Activated T-helper 2 cell treated with anti-CD3 and anti-CD28 coated beads, Interferon-gamma antibody, Interleukin-2, Interleukin-4, amounts not matched to agents 10 μg/mL and 5 μg/mL and 100 μg/mL, durations not matched to agents 14 hours and 24 hours and 36 hours (primary cell): ENCODE data around the gene DGKH. TPM values are rescaled to one million over a fixed set of nuclear protein-coding genes. Genes with fewer than 3 reads are reported as not detected.

ENCODE experiments used
- DNase-seq: peaks from one replicate; pipeline ENCODE4 v3.0.0; 2021; ENCODE audit warnings: low spot score
- H3K27ac Mint-ChIP-seq: one replicate; pipeline ENCODE4 v1.8.0; 2021; ENCODE audit warnings: mixed read lengths
- H3K27me3 Mint-ChIP-seq: one replicate; pipeline ENCODE4 v1.8.0; 2021; ENCODE audit warnings: low read depth, mixed read lengths
- H3K36me3 Mint-ChIP-seq: one replicate; pipeline ENCODE4 v1.8.0; 2021; ENCODE audit warnings: low read depth, mixed read lengths
- H3K4me1 Mint-ChIP-seq: one replicate; pipeline ENCODE4 v1.8.0; 2021; ENCODE audit warnings: low read depth, mixed read lengths
- H3K4me3 Mint-ChIP-seq: one replicate; pipeline ENCODE4 v1.8.0; 2021; ENCODE audit warnings: low read depth, mild to moderate bottlenecking, moderate library complexity, mixed read lengths
- H3K9me3 Mint-ChIP-seq: one replicate; pipeline ENCODE4 v1.8.0; 2021; ENCODE audit warnings: mixed read lengths
- intact Hi-C: fragments of 100-400 bp; cut with micrococcal nuclease; formaldehyde crosslinking; loops from one replicate; pipeline ENCODE4 v1.15.1; 2023
- total RNA-seq: library from RNA; stranded (reverse); gene quantifications from 2 replicates; pipeline ENCODE4 v1.2.3, GENCODE V29; 2022

DGKH gene
- total RNA-seq, 1 donor from 2014 or later, result 13.7 TPM

- intact Hi-C loops, result loop anchor here (1.0 to 10.0 kb wide), 7 partner anchors 7 to 733 kb away; partner anchors contain the start of genes AKAP11, NAA16, RGCC and VWA8
- peak; percentile 20 for DNase-seq
- Mint-ChIP-seq H3K4me3 (peak overlapping the region; percentile 85), H3K27me3 (peaks cover 3% of the 10 kb centered on the region), H3K36me3 (peaks cover 18% of the 10 kb centered on the region), H3K27ac (peak overlapping the region; percentile 36), H3K4me1 (peaks cover 24% of the 10 kb centered on the region), H3K9me3 (no peaks in the 10 kb centered on the region)
Measured at GRCh38 chr13:42047561-42048341, 697 bp upstream of the DGKH start.

- Mint-ChIP-seq H3K4me3 (peak overlapping the region; percentile 87), H3K4me1 (peaks cover 27% of the 10 kb centered on the region), H3K27me3 (peaks cover 3% of the 10 kb centered on the region), H3K9me3 (no peaks in the 10 kb centered on the region), H3K36me3 (peaks cover 18% of the 10 kb centered on the region), H3K27ac (peak overlapping the region; percentile 75)
- DNase-seq, result peak; percentile 59
- intact Hi-C loops, result loop anchor here (1.0 to 10.0 kb wide), 7 partner anchors 9 to 734 kb away; partner anchors contain the start of genes AKAP11, NAA16, RGCC and VWA8
Measured at GRCh38 chr13:42048684-42049453, 421 bp downstream of the DGKH start.

- intact Hi-C loops, result loop anchor here (2.0 to 10.0 kb wide), 6 partner anchors 89 to 735 kb away; partner anchors contain the start of genes AKAP11, NAA16, RGCC and VWA8
- H3K27ac Mint-ChIP-seq, result peak overlapping the region; percentile 28
- H3K9me3 Mint-ChIP-seq, result no peaks in the 10 kb centered on the region
- peaks cover 18% of the 10 kb centered on the region for H3K36me3 Mint-ChIP-seq
- H3K4me1 Mint-ChIP-seq, result peaks cover 29% of the 10 kb centered on the region
- DNase-seq, result no peak
- peaks cover 3% of the 10 kb centered on the region for H3K27me3 Mint-ChIP-seq
- peak overlapping the region; percentile 87 for H3K4me3 Mint-ChIP-seq
Measured at GRCh38 chr13:42049454-42049813, 986 bp downstream of the DGKH start.

DNA sequence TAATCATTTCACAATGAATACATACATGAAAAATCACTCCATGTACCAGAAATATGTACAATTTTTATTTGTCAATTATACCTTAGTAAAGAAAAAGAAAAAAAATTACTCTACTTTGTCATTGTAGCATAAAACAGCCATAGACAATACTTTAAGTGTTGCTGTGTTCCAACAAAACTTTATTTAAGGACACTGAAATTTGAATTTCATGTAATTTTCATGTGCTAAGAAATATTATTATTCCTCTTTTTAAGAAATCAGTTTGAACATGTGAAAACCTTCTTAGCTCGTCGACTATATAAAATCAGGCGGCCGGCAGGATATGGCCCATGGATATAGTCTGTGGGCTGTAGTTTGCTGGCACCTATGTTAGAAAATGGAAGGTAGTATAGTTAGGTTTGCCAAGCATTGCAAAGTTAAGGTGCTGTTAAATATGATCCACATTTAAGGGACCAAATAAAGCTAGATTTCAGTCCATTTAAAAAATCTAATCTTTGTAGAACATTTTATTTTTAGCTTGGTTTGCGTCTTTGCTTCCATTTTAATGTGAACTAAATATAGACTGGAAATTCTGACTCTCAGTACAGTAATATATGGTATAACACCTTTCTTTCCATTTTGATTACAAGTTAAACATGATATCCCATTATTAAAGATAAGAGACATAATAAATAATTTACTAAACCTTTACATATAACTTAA, 6.5 kb downstream of the DGKH start:
- peaks cover 5% of the 10 kb centered on the region for H3K9me3 Mint-ChIP-seq
- intact Hi-C loops, result loop anchor here (5.0 kb wide), 1 partner anchor 47 kb away; no protein-coding TSS in a partner anchor
- H3K4me1 Mint-ChIP-seq, result peaks cover 31% of the 10 kb centered on the region
- no peaks in the 10 kb centered on the region for H3K27me3 Mint-ChIP-seq
- no peak overlapping the region for H3K4me3 Mint-ChIP-seq
- no peak for DNase-seq
- no peak overlapping the region for H3K27ac Mint-ChIP-seq
- H3K36me3 Mint-ChIP-seq, result peaks cover 35% of the 10 kb centered on the region

GRCh38 chr13:42055500-42056085, 7.1 kb downstream of the DGKH start:
- peak overlapping the region; percentile 7 for H3K27ac Mint-ChIP-seq
- no peaks in the 10 kb centered on the region for H3K27me3 Mint-ChIP-seq
- intact Hi-C loops, result loop anchor here (5.0 kb wide), 1 partner anchor 47 kb away; no protein-coding TSS in a partner anchor
- H3K4me3 Mint-ChIP-seq, result no peak overlapping the region
- no peak for DNase-seq
- H3K36me3 Mint-ChIP-seq, result peaks cover 41% of the 10 kb centered on the region
- H3K9me3 Mint-ChIP-seq, result peaks cover 5% of the 10 kb centered on the region
- H3K4me1 Mint-ChIP-seq, result peaks cover 27% of the 10 kb centered on the region

DNA sequence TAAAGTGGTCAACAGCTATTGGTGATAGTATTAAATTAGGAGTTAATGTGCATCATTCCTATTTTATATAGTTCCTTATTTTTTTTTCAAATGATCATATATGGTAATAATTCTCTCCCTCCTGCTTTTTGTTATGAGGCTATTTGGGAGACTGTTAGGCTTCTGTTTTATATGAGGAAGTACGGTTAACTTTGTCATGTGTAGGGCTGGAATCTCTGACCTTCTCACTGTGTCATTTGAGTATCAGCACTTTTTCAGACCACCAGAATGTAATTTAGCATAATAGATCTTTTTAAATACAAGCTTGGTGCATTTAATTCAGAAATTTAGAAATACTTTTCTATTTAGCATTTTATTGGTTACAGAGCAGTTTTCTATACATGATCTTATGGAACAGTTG, 7.7 kb downstream of the DGKH start:
- Mint-ChIP-seq H3K36me3 (peaks cover 43% of the 10 kb centered on the region), H3K9me3 (peaks cover 5% of the 10 kb centered on the region), H3K4me1 (peaks cover 25% of the 10 kb centered on the region), H3K27ac (no peak overlapping the region), H3K27me3 (no peaks in the 10 kb centered on the region), H3K4me3 (no peak overlapping the region)
- no peak for DNase-seq
- intact Hi-C loops, result loop anchor here (5.0 kb wide), 1 partner anchor 46 kb away; no protein-coding TSS in a partner anchor

GRCh38 chr13:42056583-42056982, 8.1 kb downstream of the DGKH start:
- Mint-ChIP-seq H3K4me3 (no peak overlapping the region), H3K36me3 (peaks cover 43% of the 10 kb centered on the region), H3K9me3 (peaks cover 5% of the 10 kb centered on the region), H3K27me3 (no peaks in the 10 kb centered on the region), H3K4me1 (peaks cover 23% of the 10 kb centered on the region), H3K27ac (no peak overlapping the region)
- intact Hi-C loops, result loop anchor here (5.0 kb wide), 1 partner anchor 46 kb away; no protein-coding TSS in a partner anchor
- no peak for DNase-seq

GRCh38 chr13:42057918-42058530, 9.6 kb downstream of the DGKH start:
- peaks cover 35% of the 10 kb centered on the region for H3K36me3 Mint-ChIP-seq
- intact Hi-C loops, result loop anchor here (5.0 kb wide), 1 partner anchor 44 kb away; no protein-coding TSS in a partner anchor
- H3K4me1 Mint-ChIP-seq, result peaks cover 15% of the 10 kb centered on the region
- no peak overlapping the region for H3K27ac Mint-ChIP-seq
- H3K4me3 Mint-ChIP-seq, result no peak overlapping the region
- peaks cover 5% of the 10 kb centered on the region for H3K9me3 Mint-ChIP-seq
- no peaks in the 10 kb centered on the region for H3K27me3 Mint-ChIP-seq
- no peak for DNase-seq

GRCh38 chr13:42061943-42062342, 13.5 kb downstream of the DGKH start:
- H3K9me3 Mint-ChIP-seq, result peaks cover 5% of the 10 kb centered on the region
- intact Hi-C loops, result no loop called here
- H3K27me3 Mint-ChIP-seq, result no peaks in the 10 kb centered on the region
- H3K36me3 Mint-ChIP-seq, result peaks cover 46% of the 10 kb centered on the region
- no peak for DNase-seq
- H3K27ac Mint-ChIP-seq, result no peak overlapping the region
- peaks cover 1% of the 10 kb centered on the region for H3K4me1 Mint-ChIP-seq
- H3K4me3 Mint-ChIP-seq, result no peak overlapping the region

- Mint-ChIP-seq H3K36me3 (peaks cover 39% of the 10 kb centered on the region), H3K27me3 (no peaks in the 10 kb centered on the region), H3K27ac (no peak overlapping the region), H3K9me3 (peaks cover 5% of the 10 kb centered on the region), H3K4me3 (no peak overlapping the region), H3K4me1 (no peaks in the 10 kb centered on the region)
- no peak for DNase-seq
- intact Hi-C loops, result no loop called here
Measured at GRCh38 chr13:42063105-42063504, 14.7 kb downstream of the DGKH start.

DNA sequence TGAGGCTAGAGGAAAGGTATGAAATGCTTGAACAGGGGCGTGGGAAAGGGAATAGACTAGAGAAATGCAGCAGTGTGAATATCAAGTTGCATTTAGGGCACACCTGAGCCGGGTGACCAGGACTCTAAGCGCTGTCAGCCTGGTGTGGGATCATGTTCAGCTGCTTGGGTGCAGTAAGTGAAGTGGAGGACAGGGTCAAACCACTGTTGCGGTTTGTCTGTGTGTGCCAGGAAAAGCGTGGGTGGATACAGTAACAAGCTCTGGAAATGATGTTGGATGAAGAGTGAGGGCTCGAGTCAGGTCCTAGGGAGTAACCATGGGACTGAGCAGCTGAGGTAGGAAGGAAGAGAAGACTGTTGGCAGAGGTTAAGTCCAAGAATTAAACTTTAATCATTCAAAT, 15.8 kb downstream of the DGKH start:
- Mint-ChIP-seq H3K4me3 (no peak overlapping the region), H3K27ac (no peak overlapping the region), H3K4me1 (no peaks in the 10 kb centered on the region), H3K27me3 (no peaks in the 10 kb centered on the region), H3K36me3 (peaks cover 30% of the 10 kb centered on the region), H3K9me3 (no peaks in the 10 kb centered on the region)
- intact Hi-C loops, result no loop called here
- no peak for DNase-seq

DNA sequence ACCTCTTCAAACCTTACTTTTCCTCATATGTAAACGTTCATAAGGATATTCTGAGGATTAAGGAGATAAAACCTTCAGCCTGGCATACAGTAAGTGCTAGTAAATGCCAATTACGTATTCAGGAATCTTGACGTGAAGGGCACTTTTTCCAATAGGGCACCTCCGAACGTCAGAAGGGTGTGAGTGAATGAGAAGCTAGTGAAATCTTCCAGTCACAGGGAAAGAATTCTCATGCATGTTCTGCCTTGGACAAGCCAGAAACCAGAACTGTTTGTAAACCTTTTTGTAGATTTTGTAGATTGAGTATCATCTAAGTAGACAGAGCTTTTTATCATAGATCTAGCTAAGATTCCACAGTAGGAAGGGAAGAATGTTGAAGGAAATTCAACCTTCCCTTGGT, 16.5 kb downstream of the DGKH start:
- no peak for DNase-seq
- Mint-ChIP-seq H3K9me3 (no peaks in the 10 kb centered on the region), H3K27ac (no peak overlapping the region), H3K4me3 (no peak overlapping the region), H3K36me3 (peaks cover 31% of the 10 kb centered on the region), H3K4me1 (no peaks in the 10 kb centered on the region), H3K27me3 (no peaks in the 10 kb centered on the region)
- intact Hi-C loops, result no loop called here
